Loucy (cell line): ENCODE measurements around the gene SLC15A3.

Experiments
- H2AFZ ChIP-seq: fragments of 200-600 bp; sonication (generic); 2 replicates; pipeline ENCODE4 v1.6.0; 2016; ENCODE audit warnings: antibody characterized with exemption, mild to moderate bottlenecking, low read length, moderate library complexity
- H3F3A ChIP-seq: fragments of 200-600 bp; 2 replicates; pipeline ENCODE4 v1.6.0; 2016; ENCODE audit warnings: antibody characterized with exemption, low read depth, mild to moderate bottlenecking
- H3K27me3 ChIP-seq: fragments of 200-600 bp; sonication (generic); 2 replicates; pipeline ENCODE4 v1.6.1; 2014; ENCODE audit warnings: low read length, mild to moderate bottlenecking; ENCODE audit not compliant: insufficient read depth, poor library complexity, severe bottlenecking
- H3K36me3 ChIP-seq: fragments of 200-600 bp; sonication (generic); 2 replicates; pipeline ENCODE4 v1.6.1; 2016; ENCODE audit warnings: low read length; ENCODE audit not compliant: insufficient read depth
- H3K4me1 ChIP-seq: fragments of 200-600 bp; sonication (generic); 2 replicates; pipeline ENCODE4 v1.5.1; 2014; ENCODE audit warnings: low read length, mild to moderate bottlenecking; ENCODE audit not compliant: insufficient read depth, poor library complexity, severe bottlenecking
- H3K4me2 ChIP-seq: fragments of 200-600 bp; sonication (generic); 2 replicates; pipeline ENCODE4 v1.6.0; 2014; ENCODE audit warnings: antibody characterized with exemption, low read length, low read depth, mild to moderate bottlenecking; ENCODE audit not compliant: poor library complexity, severe bottlenecking
- H3K4me3 ChIP-seq: fragments of 200-600 bp; sonication (generic); 2 replicates; pipeline ENCODE4 v1.5.1; 2014; ENCODE audit warnings: low read length, mild to moderate bottlenecking, mixed read lengths; ENCODE audit not compliant: poor library complexity, severe bottlenecking
- H3K79me2 ChIP-seq: fragments of 200-600 bp; sonication (generic); 2 replicates; pipeline ENCODE4 v1.6.1; 2014; ENCODE audit warnings: low read length; ENCODE audit not compliant: insufficient read depth
- H3K9ac ChIP-seq: fragments of 200-600 bp; sonication (generic); 2 replicates; pipeline ENCODE4 v1.6.0; 2014; ENCODE audit warnings: mild to moderate bottlenecking, low read depth, low read length, moderate library complexity; ENCODE audit not compliant: poor library complexity, severe bottlenecking
- H3K9me2 ChIP-seq: fragments of 200-600 bp; sonication (generic); replicated peaks from 2 replicates; pipeline ENCODE4 v1.6.1; 2016; ENCODE audit warnings: low read depth, low read length, mixed read lengths
- H3K9me3 ChIP-seq: fragments of 200-600 bp; sonication (generic); 2 replicates; pipeline ENCODE4 v1.6.1; 2014; ENCODE audit warnings: mild to moderate bottlenecking, antibody characterized with exemption, low read length, low read depth; ENCODE audit not compliant: insufficient read depth
- H4K20me1 ChIP-seq: fragments of 200-600 bp; sonication (generic); 2 replicates; pipeline ENCODE4 v1.6.0; 2014; ENCODE audit warnings: antibody characterized with exemption, low read length, mild to moderate bottlenecking; ENCODE audit not compliant: insufficient read depth, poor library complexity, severe bottlenecking
- CTCF ChIP-seq: fragments of 200-600 bp; sonication (generic); conservative IDR thresholded peaks from 2 replicates; pipeline ENCODE4 v1.5.1; 2014; ENCODE audit warnings: mild to moderate bottlenecking, antibody characterized with exemption, low read length
- EZH2phosphoT487 ChIP-seq: fragments of 200-600 bp; IDR thresholded peaks from 2 replicates; pipeline ENCODE4 v1.6.1; 2018; ENCODE audit warnings: antibody characterized with exemption, mild to moderate bottlenecking, moderate library complexity, borderline replicate concordance

Gene SLC15A3

GRCh38 chr11:60936467-60937143 lies 15.4 kb downstream of the SLC15A3 start:
- TF ChIP-seq CTCF (no peak), EZH2phosphoT487 (no peak)
- no peaks in the 10 kb centered on the region for H4K20me1 ChIP-seq
- no peaks in the 10 kb centered on the region for H3F3A ChIP-seq

GRCh38 chr11:60935676-60936442 lies 16.1 kb downstream of the SLC15A3 start:
- no peaks in the 10 kb centered on the region for H3K9me3 ChIP-seq
- H3K27me3 ChIP-seq, result no peaks in the 10 kb centered on the region
- H3K9ac ChIP-seq, result no peak overlapping the region
- TF ChIP-seq CTCF, result no peak
- no peak for TF ChIP-seq EZH2phosphoT487
- no peaks in the 10 kb centered on the region for H3K79me2 ChIP-seq
- H3F3A ChIP-seq, result no peaks in the 10 kb centered on the region
- H3K4me3 ChIP-seq, result no peak overlapping the region
- no peaks in the 10 kb centered on the region for H3K4me1 ChIP-seq
- no peak overlapping the region for H3K4me2 ChIP-seq
- no peaks in the 10 kb centered on the region for H3K9me2 ChIP-seq
- H3K36me3 ChIP-seq, result no peaks in the 10 kb centered on the region
- H4K20me1 ChIP-seq, result no peaks in the 10 kb centered on the region
- H2AFZ ChIP-seq, result no peak overlapping the region

More at GRCh38 chr11:60936467-60937143, 15.4 kb downstream of the SLC15A3 start:
- Histone ChIP-seq H3K4me2 (no peak overlapping the region), H3K4me1 (no peaks in the 10 kb centered on the region), H2AFZ (no peak overlapping the region), H3K9me2 (no peaks in the 10 kb centered on the region), H3K9ac (no peak overlapping the region), H3K9me3 (no peaks in the 10 kb centered on the region), H3K79me2 (no peaks in the 10 kb centered on the region), H3K4me3 (no peak overlapping the region), H3K27me3 (no peaks in the 10 kb centered on the region), H3K36me3 (no peaks in the 10 kb centered on the region)

GRCh38 chr11:60934790-60935605 lies 17.0 kb downstream of the SLC15A3 start:
- H3K36me3 ChIP-seq, result no peaks in the 10 kb centered on the region
- no peaks in the 10 kb centered on the region for H4K20me1 ChIP-seq
- H3K9ac ChIP-seq, result no peak overlapping the region
- no peak for TF ChIP-seq CTCF
- no peak for TF ChIP-seq EZH2phosphoT487
- no peaks in the 10 kb centered on the region for H3K9me3 ChIP-seq
- H3K9me2 ChIP-seq, result no peaks in the 10 kb centered on the region
- no peaks in the 10 kb centered on the region for H3K79me2 ChIP-seq
- H3F3A ChIP-seq, result no peaks in the 10 kb centered on the region
- no peaks in the 10 kb centered on the region for H3K4me1 ChIP-seq
- H3K4me3 ChIP-seq, result no peak overlapping the region
- no peak overlapping the region for H3K4me2 ChIP-seq
- H2AFZ ChIP-seq, result no peak overlapping the region
- no peaks in the 10 kb centered on the region for H3K27me3 ChIP-seq
